Endothelial cell of umbilical vein (primary cell): Measurements from ENCODE around the gene HSD17B2. TPM values are rescaled to one million over a fixed set of nuclear protein-coding genes. Genes with fewer than 3 reads are reported as not detected.
A peak's percentile ranks its signal among the peaks of the same experiment; 100 is the strongest.

Experiments
- BruUV-seq: library from RNA; stranded (reverse); fragments of 400-500 nt; replicated peaks from 2 replicates; lab custom pipeline; 2021; lab: Mats Ljungman, UMichigan
- CTCF ChIA-PET: fragments of 300-600, 350-600 bp; sonication (Branson Sonifier 250); formaldehyde crosslinking; loops from one replicate; lab custom pipeline; 2021; ENCODE audit warnings: antibody characterized with exemption, inconsistent platforms; lab: Charles Lee
- POLR2A ChIA-PET: fragments of 300-600, 350-600 bp; sonication (Branson Sonifier 250); formaldehyde crosslinking; loops from one replicate; lab custom pipeline; 2021; ENCODE audit warnings: antibody characterized with exemption, inconsistent platforms; lab: Charles Lee
- DNase-seq: peaks from one replicate; pipeline ENCODE4 v3.0.0-alpha.2; 2011; ENCODE audit warnings: low read depth, low spot score
- FAIRE-seq: peaks from 2 replicates; lab custom pipeline; 2011; peaks lifted over from hg19 to GRCh38; lab: Jason Lieb, UNC
- H2AFZ ChIP-seq: 2 replicates; pipeline ENCODE4 v1.6.0; 2012; ENCODE audit warnings: low read depth, low read length, control low read depth, inconsistent platforms
- H3K27ac ChIP-seq: 2 replicates; pipeline ENCODE4 v1.5.1; 2011; ENCODE audit warnings: low read depth, mild to moderate bottlenecking, control low read depth, low read length, moderate library complexity; ENCODE audit not compliant: insufficient read depth
- H3K27me3 ChIP-seq, 2 experiments: 2 replicates each; pipeline versions ENCODE4 v1.6.0 to v1.6.1; 2011; ENCODE audit warnings: low read length in 2 of 2, mixed read lengths in 1 of 2; ENCODE audit not compliant: control insufficient read depth in 2 of 2, insufficient read depth in 2 of 2
- H3K36me3 ChIP-seq, 2 experiments: 2 replicates in 1 of 2; 3 replicates in 1 of 2; pipeline ENCODE4 v1.5.1; 2011; ENCODE audit warnings: low read length in 2 of 2, mild to moderate bottlenecking in 1 of 2, moderate library complexity in 1 of 2; ENCODE audit not compliant: control insufficient read depth in 2 of 2, insufficient read depth in 2 of 2; ENCODE audit errors: extremely low read depth in 1 of 2
- H3K4me1 ChIP-seq: 3 replicates; pipeline ENCODE4 v1.5.1; 2011; ENCODE audit warnings: mild to moderate bottlenecking, low read length; ENCODE audit not compliant: control insufficient read depth, insufficient read depth; ENCODE audit errors: extremely low read depth
- H3K4me2 ChIP-seq: 2 replicates; pipeline ENCODE4 v1.6.1; 2011; ENCODE audit warnings: low read length, control low read depth, mixed read lengths; ENCODE audit not compliant: insufficient read depth
- H3K4me3 ChIP-seq, 3 experiments: fragments of 200-600 bp in 1 of 3; sonication (generic), shearing (Covaris generic) in 1 of 3; replicated peaks in 1 of 3; 2 replicates each; pipeline ENCODE4 v1.5.1; 2011 to 2016; ENCODE audit warnings: control low read depth in 3 of 3, low read length in 3 of 3, mild to moderate bottlenecking in 2 of 3, inconsistent platforms in 1 of 3, low read depth in 1 of 3, moderate library complexity in 1 of 3; ENCODE audit not compliant: insufficient read depth in 1 of 3
- H3K79me2 ChIP-seq: 2 replicates; pipeline ENCODE4 v1.6.0; 2012; ENCODE audit warnings: low read length, inconsistent platforms; ENCODE audit not compliant: control insufficient read depth, insufficient read depth
- H3K9ac ChIP-seq: replicated peaks from 2 replicates; pipeline ENCODE3; 2011; ENCODE audit warnings: low read length, control low read depth; ENCODE audit not compliant: insufficient read depth; ENCODE audit errors: extremely low read depth
- H3K9me1 ChIP-seq: replicated peaks from 3 replicates; pipeline ENCODE4 v1.6.0; 2011; ENCODE audit warnings: mild to moderate bottlenecking, low read length; ENCODE audit not compliant: control insufficient read depth, insufficient read depth; ENCODE audit errors: extremely low read depth
- H3K9me3 ChIP-seq: replicated peaks from 2 replicates; pipeline ENCODE4 v1.5.1; 2012; ENCODE audit warnings: low read length, inconsistent platforms; ENCODE audit not compliant: control insufficient read depth, insufficient read depth
- H4K20me1 ChIP-seq: replicated peaks from 2 replicates; pipeline ENCODE3; 2011; ENCODE audit warnings: mild to moderate bottlenecking, low read length; ENCODE audit not compliant: control insufficient read depth, insufficient read depth; ENCODE audit errors: extremely low read depth
- EZH2 ChIP-seq: IDR thresholded peaks from 2 replicates; pipeline ENCODE4 v1.6.1; 2012; ENCODE audit warnings: borderline replicate concordance, low read depth, mild to moderate bottlenecking, moderate library complexity, low read length, inconsistent platforms; ENCODE audit not compliant: severe bottlenecking
- FOS ChIP-seq: IDR thresholded peaks from 2 replicates; pipeline ENCODE4 v1.6.1; 2011; ENCODE audit warnings: mild to moderate bottlenecking, low read length, moderate library complexity, borderline replicate concordance; ENCODE audit not compliant: insufficient read depth
- GATA2 ChIP-seq: IDR thresholded peaks from 2 replicates; pipeline ENCODE4 v1.7.0; 2011; ENCODE audit warnings: low read depth, mild to moderate bottlenecking, moderate library complexity, mixed read lengths, low read length; ENCODE audit not compliant: insufficient read length, insufficient read depth
- JUN ChIP-seq: IDR thresholded peaks from 2 replicates; pipeline ENCODE4 v1.6.1; 2011; ENCODE audit warnings: borderline replicate concordance, low read depth; ENCODE audit not compliant: insufficient read length, insufficient read depth
- MYC ChIP-seq: IDR thresholded peaks from one replicate; pipeline ENCODE4 v1.6.1; 2011; ENCODE audit warnings: mild to moderate bottlenecking, low read depth, low read length
- POLR2A ChIP-seq: IDR thresholded peaks from 2 replicates; pipeline ENCODE4 v1.6.1; 2012; ENCODE audit warnings: low read depth, mild to moderate bottlenecking, control low read depth, low read length
- POLR2AphosphoS5 ChIP-seq: IDR thresholded peaks from 2 replicates; pipeline ENCODE4 v1.6.1; 2012; ENCODE audit warnings: low read depth, mild to moderate bottlenecking, control low read depth, low read length, moderate library complexity; ENCODE audit not compliant: insufficient read depth
- dilution Hi-C: fragments of 300-500 bp; cut with MboI; formaldehyde crosslinking; loops from one replicate; pipeline ENCODE4 v1.15.0; 2019; ENCODE audit warnings: low sequenced_read_pairs; ENCODE audit not compliant: extremely low pct_ligation_motif_present
- intact Hi-C: fragments of 100-400 bp; cut with micrococcal nuclease; formaldehyde crosslinking; loops from one replicate; pipeline ENCODE4 v1.10.0; 2022
- polyA plus RNA-seq, 4 experiments: library from polyadenylated mRNA; depleted of rRNA in 3 of 4; stranded (reverse) in 3 of 4; unstranded in 1 of 4; fragments of >200 nt; gene quantifications; 2 replicates each; pipeline versions ENCODE4 v1.2.1 to v1.2.3, GENCODE V29; 2011 to 2012; ENCODE audit warnings: missing spikeins in 1 of 4
- total RNA-seq: library from RNA; stranded (reverse); gene quantifications from 2 replicates; pipeline ENCODE4 v1.2.3, GENCODE V29; 2021
- TF ChIP-seq, protein P1 (sequence below): IDR thresholded peaks from 2 replicates; pipeline ENCODE4 v1.6.1; 2011; ENCODE audit not compliant: insufficient read depth, insufficient read length
- TF ChIP-seq, protein P2 (sequence below), 2 donors: IDR thresholded peaks; 1 replicate in 1 of 2; 2 replicates in 1 of 2; pipeline ENCODE4 v1.5.1; 2011; ENCODE audit warnings: low read length in 2 of 2, mild to moderate bottlenecking in 2 of 2, moderate library complexity in 2 of 2, control low read depth in 1 of 2, inconsistent platforms in 1 of 2, low read depth in 1 of 2; ENCODE audit not compliant: insufficient read depth in 1 of 2; ENCODE audit errors: extremely low read depth in 1 of 2

Gene HSD17B2
- total and polyA plus RNA-seq, 2 donors (not counting 3 experiments of a cell fraction or from before 2014, with no cell fraction given): 1.2 to 4.5 TPM

DNA sequence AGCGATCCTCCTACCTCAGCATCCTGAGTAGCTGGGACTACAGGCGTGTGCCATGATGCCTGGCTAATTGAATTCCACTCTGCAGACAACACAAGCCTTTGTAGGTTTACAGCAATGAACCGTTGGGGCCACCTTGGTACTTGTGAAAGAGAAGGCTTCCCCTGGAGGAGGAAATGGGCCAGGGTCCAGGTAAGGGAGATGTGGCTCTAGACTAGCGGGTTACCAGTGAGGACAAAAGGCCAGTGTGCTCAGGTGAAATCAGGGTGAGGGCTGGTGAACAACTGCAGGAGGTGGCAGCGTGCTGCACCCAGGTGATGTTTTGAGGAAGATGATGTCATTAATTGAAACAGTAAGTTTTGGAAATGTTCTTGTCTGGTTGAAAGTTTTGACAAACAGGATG lies 30.5 kb upstream of the HSD17B2 start:
- Histone ChIP-seq H3K27ac (no peak overlapping the region), H2AFZ (no peak overlapping the region), H3K79me2 (no peaks in the 10 kb centered on the region), H3K9me3 (peaks cover 4% of the 10 kb centered on the region), H4K20me1 (no peaks in the 10 kb centered on the region), H3K9me1 (no peaks in the 10 kb centered on the region), H3K4me1 (peaks cover 12% of the 10 kb centered on the region), H3K27me3 (no peaks in the 10 kb centered on the region), H3K9ac (no peak overlapping the region), H3K4me2 (no peak overlapping the region), H3K4me3 (no peak overlapping the region), H3K36me3 (no peaks in the 10 kb centered on the region)
- ChIA-PET CTCF (no interaction called here), POLR2A (no interaction called here)
- BruUV-seq: no TSS peak
- TF ChIP-seq FOS: no peak
- TF ChIP-seq JUN: peak; percentile 38
- dilution Hi-C loops (no loop called here), intact Hi-C loops (loop anchor here (2.0 kb wide), 1 partner anchor 102 kb away; no protein-coding TSS in a partner anchor)
- FAIRE-seq: no peak
- DNase-seq: no peak

DNA sequence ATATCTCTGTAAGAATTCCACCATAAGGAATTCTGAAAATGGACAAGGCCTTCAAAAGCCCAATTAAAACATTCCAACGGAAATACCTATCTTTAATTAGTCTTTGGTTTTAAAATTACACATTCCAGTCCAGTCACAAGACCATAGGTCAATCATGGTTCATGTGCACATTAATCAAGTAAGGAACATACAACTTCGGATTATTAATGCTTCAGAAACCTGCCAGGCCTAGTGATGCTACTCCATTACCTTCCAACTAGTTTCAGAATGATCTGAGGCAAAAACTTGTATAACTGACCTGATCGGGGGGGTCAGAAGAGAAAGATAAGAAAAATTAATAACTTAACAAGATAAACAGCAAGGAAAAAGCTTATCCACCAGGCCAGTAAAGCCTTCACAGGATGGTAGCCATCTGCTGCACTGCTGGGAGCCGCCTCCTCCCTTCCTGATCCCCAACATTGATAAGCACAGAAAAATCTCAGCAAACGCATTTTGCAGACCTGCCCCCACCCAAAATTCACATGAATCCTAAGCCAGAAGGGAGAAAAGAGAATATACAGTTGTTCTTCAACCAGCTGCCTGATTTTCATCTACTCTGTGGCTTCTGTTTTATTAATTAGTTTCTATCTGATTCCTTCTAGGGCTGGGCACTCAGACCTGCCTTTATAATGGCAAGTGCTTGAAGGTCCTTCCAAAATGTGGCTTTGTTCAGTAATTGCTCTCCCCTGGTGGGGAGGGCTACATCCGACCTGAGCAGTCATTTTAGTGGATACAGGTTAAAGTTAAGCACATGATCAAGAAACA lies 29.8 kb upstream of the HSD17B2 start:
- FAIRE-seq: peak; percentile 73
- H3K27ac ChIP-seq: peak overlapping the region; percentile 5
- DNase-seq: peak; percentile 44
- no peak overlapping the region for H2AFZ ChIP-seq
- BruUV-seq: no TSS peak
- H3K4me1 ChIP-seq: peaks cover 12% of the 10 kb centered on the region
- intact Hi-C loops (loop anchor here (2.0 kb wide), 1 partner anchor 102 kb away; no protein-coding TSS in a partner anchor), dilution Hi-C loops (no loop called here)
- no peaks in the 10 kb centered on the region for H3K36me3 ChIP-seq
- POLR2A ChIA-PET: no interaction called here
- peaks cover 4% of the 10 kb centered on the region for H3K9me3 ChIP-seq
- H4K20me1 ChIP-seq: no peaks in the 10 kb centered on the region
- H3K4me2 ChIP-seq: no peak overlapping the region
- H3K79me2 ChIP-seq: no peaks in the 10 kb centered on the region
- TF ChIP-seq POLR2A (no peak), POLR2AphosphoS5 (no peak), FOS (no peak), JUN (peak; percentile 1), MYC (no peak), GATA2 (peak; percentile 64), EZH2 (no peak)
- TF ChIP-seq, protein P1, sequence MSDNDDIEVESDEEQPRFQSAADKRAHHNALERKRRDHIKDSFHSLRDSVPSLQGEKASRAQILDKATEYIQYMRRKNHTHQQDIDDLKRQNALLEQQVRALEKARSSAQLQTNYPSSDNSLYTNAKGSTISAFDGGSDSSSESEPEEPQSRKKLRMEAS: no peak
- TF ChIP-seq, protein P2, sequence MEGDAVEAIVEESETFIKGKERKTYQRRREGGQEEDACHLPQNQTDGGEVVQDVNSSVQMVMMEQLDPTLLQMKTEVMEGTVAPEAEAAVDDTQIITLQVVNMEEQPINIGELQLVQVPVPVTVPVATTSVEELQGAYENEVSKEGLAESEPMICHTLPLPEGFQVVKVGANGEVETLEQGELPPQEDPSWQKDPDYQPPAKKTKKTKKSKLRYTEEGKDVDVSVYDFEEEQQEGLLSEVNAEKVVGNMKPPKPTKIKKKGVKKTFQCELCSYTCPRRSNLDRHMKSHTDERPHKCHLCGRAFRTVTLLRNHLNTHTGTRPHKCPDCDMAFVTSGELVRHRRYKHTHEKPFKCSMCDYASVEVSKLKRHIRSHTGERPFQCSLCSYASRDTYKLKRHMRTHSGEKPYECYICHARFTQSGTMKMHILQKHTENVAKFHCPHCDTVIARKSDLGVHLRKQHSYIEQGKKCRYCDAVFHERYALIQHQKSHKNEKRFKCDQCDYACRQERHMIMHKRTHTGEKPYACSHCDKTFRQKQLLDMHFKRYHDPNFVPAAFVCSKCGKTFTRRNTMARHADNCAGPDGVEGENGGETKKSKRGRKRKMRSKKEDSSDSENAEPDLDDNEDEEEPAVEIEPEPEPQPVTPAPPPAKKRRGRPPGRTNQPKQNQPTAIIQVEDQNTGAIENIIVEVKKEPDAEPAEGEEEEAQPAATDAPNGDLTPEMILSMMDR (IDR thresholded peaks at IDR 0.05; ENCODE audit: extremely low read depth in 1 of 2, insufficient read depth in 1 of 2, low read depth in 1 of 2, low read length in 2 of 2): no peak
- no peak overlapping the region for H3K9ac ChIP-seq
- H3K9me1 ChIP-seq: no peaks in the 10 kb centered on the region
- CTCF ChIA-PET: no interaction called here
- no peaks in the 10 kb centered on the region for H3K27me3 ChIP-seq
- no peak overlapping the region for H3K4me3 ChIP-seq
